Thyroid gland (tissue), 4 donors: ENCODE results near the gene C12orf76.

ENCODE experiments used
- POLR2A ChIP-seq, 2 donors: fragments of 450-650 bp; IDR thresholded peaks; one replicate each; pipeline ENCODE4 v1.6.1; 2017; ENCODE audit warnings: antibody characterized with exemption in 2 of 2, mild to moderate bottlenecking in 2 of 2, moderate library complexity in 1 of 2
- TF ChIP-seq, protein P1 (sequence below), 6 experiments: fragments of 200-600 bp in 3 of 6; fragments of 450-650 bp in 3 of 6; sonication (generic) in 3 of 6; IDR thresholded peaks; one replicate each; pipeline ENCODE4 v1.5.1; 2016 to 2019; ENCODE audit warnings: antibody characterized with exemption in 6 of 6, mild to moderate bottlenecking in 2 of 6, inconsistent platforms in 1 of 6, moderate library complexity in 1 of 6

DNA sequence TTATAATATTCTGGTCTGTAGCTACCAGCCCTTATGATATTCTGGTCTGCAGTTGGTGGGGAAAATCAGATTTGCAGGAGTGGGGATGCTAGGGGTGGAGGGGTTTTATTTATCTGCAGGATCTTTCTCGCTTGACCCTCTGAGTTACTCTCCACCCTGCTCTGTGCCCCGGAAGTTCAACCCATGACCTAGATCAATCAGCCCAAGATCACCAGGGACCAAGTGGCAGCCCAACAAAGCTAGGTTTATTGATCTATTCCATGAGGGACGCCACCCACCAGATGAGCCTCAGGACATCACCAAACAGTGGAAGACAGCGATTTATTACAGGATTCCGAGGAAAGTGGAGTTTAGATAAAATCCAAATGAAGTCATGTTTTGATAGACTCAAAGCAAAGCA lies 25.8 kb upstream of the C12orf76 start:
- TF ChIP-seq, protein P1, sequence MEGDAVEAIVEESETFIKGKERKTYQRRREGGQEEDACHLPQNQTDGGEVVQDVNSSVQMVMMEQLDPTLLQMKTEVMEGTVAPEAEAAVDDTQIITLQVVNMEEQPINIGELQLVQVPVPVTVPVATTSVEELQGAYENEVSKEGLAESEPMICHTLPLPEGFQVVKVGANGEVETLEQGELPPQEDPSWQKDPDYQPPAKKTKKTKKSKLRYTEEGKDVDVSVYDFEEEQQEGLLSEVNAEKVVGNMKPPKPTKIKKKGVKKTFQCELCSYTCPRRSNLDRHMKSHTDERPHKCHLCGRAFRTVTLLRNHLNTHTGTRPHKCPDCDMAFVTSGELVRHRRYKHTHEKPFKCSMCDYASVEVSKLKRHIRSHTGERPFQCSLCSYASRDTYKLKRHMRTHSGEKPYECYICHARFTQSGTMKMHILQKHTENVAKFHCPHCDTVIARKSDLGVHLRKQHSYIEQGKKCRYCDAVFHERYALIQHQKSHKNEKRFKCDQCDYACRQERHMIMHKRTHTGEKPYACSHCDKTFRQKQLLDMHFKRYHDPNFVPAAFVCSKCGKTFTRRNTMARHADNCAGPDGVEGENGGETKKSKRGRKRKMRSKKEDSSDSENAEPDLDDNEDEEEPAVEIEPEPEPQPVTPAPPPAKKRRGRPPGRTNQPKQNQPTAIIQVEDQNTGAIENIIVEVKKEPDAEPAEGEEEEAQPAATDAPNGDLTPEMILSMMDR (IDR thresholded peaks at IDR 0.05), result no peak
- TF ChIP-seq POLR2A (IDR thresholded peaks at IDR 0.05), result no peak
